Calu3 (cell line): ENCODE data around the gene HTR5A. TPM values are rescaled to one million over a fixed set of nuclear protein-coding genes. Genes with fewer than 3 reads are reported as not detected.

Experiments used
- BruUV-seq: library from RNA; stranded (reverse); fragments of 400-500 nt; replicated peaks from 2 replicates; lab custom pipeline; 2021; lab: Mats Ljungman, UMichigan
- CTCF ChIA-PET: fragments of 300-600 bp; sonication (Branson Sonifier 250); formaldehyde crosslinking; loops from one replicate; lab custom pipeline; 2022; ENCODE audit warnings: antibody characterized with exemption; lab: Charles Lee
- DNase-seq: peaks from one replicate; pipeline ENCODE4 v3.0.0; 2022
- H3K27ac Mint-ChIP-seq: one replicate; pipeline ENCODE4 v1.8.0; 2022; ENCODE audit warnings: mixed read lengths; ENCODE audit not compliant: unreplicated experiment
- H3K27me3 Mint-ChIP-seq: one replicate; pipeline ENCODE4 v1.8.0; 2022; ENCODE audit warnings: mixed read lengths; ENCODE audit not compliant: unreplicated experiment
- H3K36me3 Mint-ChIP-seq: one replicate; pipeline ENCODE4 v1.8.0; 2022; ENCODE audit warnings: mild to moderate bottlenecking, moderate library complexity, mixed read lengths; ENCODE audit not compliant: insufficient read depth, unreplicated experiment
- H3K4me1 Mint-ChIP-seq: one replicate; pipeline ENCODE4 v1.8.0; 2022; ENCODE audit warnings: mild to moderate bottlenecking, low read depth, mixed read lengths; ENCODE audit not compliant: unreplicated experiment
- H3K4me3 Mint-ChIP-seq: one replicate; pipeline ENCODE4 v1.8.0; 2022; ENCODE audit warnings: mild to moderate bottlenecking, low read depth, moderate library complexity, mixed read lengths; ENCODE audit not compliant: unreplicated experiment
- H3K9me3 Mint-ChIP-seq: one replicate; pipeline ENCODE4 v1.8.0; 2022; ENCODE audit warnings: low read depth, mixed read lengths; ENCODE audit not compliant: unreplicated experiment
- CTCF ChIP-seq: fragments of 200-600 bp; IDR thresholded peaks from one replicate; pipeline ENCODE4 v1.8.0; 2022; ENCODE audit warnings: antibody characterized with exemption; ENCODE audit not compliant: unreplicated experiment
- intact Hi-C: fragments of 100-400 bp; cut with micrococcal nuclease; formaldehyde crosslinking; loops from one replicate; pipeline ENCODE4 v1.10.0; 2022; ENCODE audit not compliant: unreplicated experiment
- total RNA-seq: library from RNA; stranded (reverse); gene quantifications from 2 replicates; pipeline ENCODE4 v1.2.3, GENCODE V29; 2022

HTR5A gene
- total RNA-seq, 1 experiment from 2014 or later, result not detected

- TF ChIP-seq CTCF, result no peak
- no TSS peak for BruUV-seq
- Mint-ChIP-seq H3K27me3 (no peaks in the 10 kb centered on the region), H3K9me3 (peaks cover 5% of the 10 kb centered on the region), H3K36me3 (no peaks in the 10 kb centered on the region), H3K4me3 (no peak overlapping the region), H3K4me1 (no peaks in the 10 kb centered on the region), H3K27ac (no peak overlapping the region)
- CTCF ChIA-PET, result no interaction called here
- intact Hi-C loops, result no loop called here
- no peak for DNase-seq
These were observed 60.4 kb downstream of the HTR5A start for GRCh38 chr7:155130493-155130892.

GRCh38 chr7:155131090-155131489, 61.0 kb downstream of the HTR5A start:
- H3K27ac Mint-ChIP-seq, result no peak overlapping the region
- no peaks in the 10 kb centered on the region for H3K27me3 Mint-ChIP-seq
- CTCF ChIA-PET, result no interaction called here
- no peaks in the 10 kb centered on the region for H3K4me1 Mint-ChIP-seq
- TF ChIP-seq CTCF, result no peak
- H3K9me3 Mint-ChIP-seq, result peaks cover 4% of the 10 kb centered on the region
- no peaks in the 10 kb centered on the region for H3K36me3 Mint-ChIP-seq
- H3K4me3 Mint-ChIP-seq, result no peak overlapping the region
- intact Hi-C loops, result no loop called here
- no peak for DNase-seq
- no TSS peak for BruUV-seq

- Mint-ChIP-seq H3K27ac (no peak overlapping the region), H3K9me3 (peaks cover 3% of the 10 kb centered on the region), H3K4me3 (no peak overlapping the region), H3K4me1 (no peaks in the 10 kb centered on the region), H3K27me3 (no peaks in the 10 kb centered on the region), H3K36me3 (no peaks in the 10 kb centered on the region)
- CTCF ChIA-PET, result no interaction called here
- intact Hi-C loops, result no loop called here
- no peak for TF ChIP-seq CTCF
- DNase-seq, result no peak
- no TSS peak for BruUV-seq
These were observed 62.3 kb downstream of the HTR5A start for GRCh38 chr7:155132431-155132830.

- TF ChIP-seq CTCF, result no peak
- Mint-ChIP-seq H3K9me3 (peaks cover 5% of the 10 kb centered on the region), H3K27me3 (peaks cover 28% of the 10 kb centered on the region), H3K4me3 (no peak overlapping the region), H3K4me1 (no peaks in the 10 kb centered on the region), H3K27ac (no peak overlapping the region), H3K36me3 (no peaks in the 10 kb centered on the region)
- no TSS peak for BruUV-seq
- intact Hi-C loops, result no loop called here
- DNase-seq, result no peak
- CTCF ChIA-PET, result no interaction called here
These were observed 66.6 kb downstream of the HTR5A start for GRCh38 chr7:155136619-155137243.

Other genes starting within 250 kb of the HTR5A start
- gene PAXIP1, start 67.2 kb upstream of the HTR5A start, total RNA-seq, result 23.1 and 24.3 TPM in 2 replicates
- 60.0 and 71.3 TPM in 2 replicates for gene INSIG1, start 227.6 kb downstream of the HTR5A start, total RNA-seq